ENCODE measurements around the gene TRMT1.
A peak's percentile ranks its signal among the peaks of the same experiment; 100 is the strongest.

TRMT1 gene

DNA sequence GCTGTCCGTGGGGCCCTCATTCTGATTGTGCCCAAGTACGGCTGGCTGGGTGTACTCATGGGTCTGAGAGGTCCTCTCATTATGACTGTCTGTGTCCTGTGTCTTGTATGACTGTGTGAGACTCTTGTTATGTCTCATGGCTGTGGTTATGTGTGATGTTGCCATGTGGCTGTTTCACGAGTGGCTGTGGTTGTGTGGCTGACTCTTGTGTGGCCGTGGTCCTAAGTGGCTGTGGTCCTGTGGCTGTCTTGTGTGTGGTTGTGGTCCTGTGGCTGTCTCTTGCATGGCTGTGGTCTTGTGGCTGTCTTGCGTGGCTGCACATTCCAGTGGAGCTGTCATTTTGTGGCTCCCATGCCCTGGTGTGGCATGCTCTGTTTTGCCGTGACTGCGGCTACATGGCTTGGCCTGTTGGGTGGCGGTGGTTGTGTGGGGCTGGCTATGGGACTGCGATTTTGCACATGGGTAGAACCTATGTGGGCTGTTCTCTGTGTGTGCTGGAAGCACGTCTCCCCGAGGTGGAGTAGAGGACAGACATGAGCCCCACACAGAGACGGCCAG, 16.4 kb downstream of the TRMT1 start:
- peaks cover 15 to 28% of the 10 kb centered on the region in 2 donors for H3K27me3 Mint-ChIP-seq
- H3K9me3 Mint-ChIP-seq = no peaks in the 10 kb centered on the region
- H3K36me3 Mint-ChIP-seq (ENCODE audit: insufficient read depth) = peaks cover 42% of the 10 kb centered on the region
- peak; percentile 71 to 77 (median 76) for DNase-seq
- peak; percentile 60 for ATAC-seq (replicated peaks)
- H3K27ac Mint-ChIP-seq = peak overlapping the region; percentile 95 to 97
- H3K4me3 Mint-ChIP-seq = peak overlapping the region; percentile 74 to 82
- H3K4me1 Mint-ChIP-seq (ENCODE audit: low read depth in 2 of 2) = peaks cover 40 to 44% of the 10 kb centered on the region in 2 donors

DNA sequence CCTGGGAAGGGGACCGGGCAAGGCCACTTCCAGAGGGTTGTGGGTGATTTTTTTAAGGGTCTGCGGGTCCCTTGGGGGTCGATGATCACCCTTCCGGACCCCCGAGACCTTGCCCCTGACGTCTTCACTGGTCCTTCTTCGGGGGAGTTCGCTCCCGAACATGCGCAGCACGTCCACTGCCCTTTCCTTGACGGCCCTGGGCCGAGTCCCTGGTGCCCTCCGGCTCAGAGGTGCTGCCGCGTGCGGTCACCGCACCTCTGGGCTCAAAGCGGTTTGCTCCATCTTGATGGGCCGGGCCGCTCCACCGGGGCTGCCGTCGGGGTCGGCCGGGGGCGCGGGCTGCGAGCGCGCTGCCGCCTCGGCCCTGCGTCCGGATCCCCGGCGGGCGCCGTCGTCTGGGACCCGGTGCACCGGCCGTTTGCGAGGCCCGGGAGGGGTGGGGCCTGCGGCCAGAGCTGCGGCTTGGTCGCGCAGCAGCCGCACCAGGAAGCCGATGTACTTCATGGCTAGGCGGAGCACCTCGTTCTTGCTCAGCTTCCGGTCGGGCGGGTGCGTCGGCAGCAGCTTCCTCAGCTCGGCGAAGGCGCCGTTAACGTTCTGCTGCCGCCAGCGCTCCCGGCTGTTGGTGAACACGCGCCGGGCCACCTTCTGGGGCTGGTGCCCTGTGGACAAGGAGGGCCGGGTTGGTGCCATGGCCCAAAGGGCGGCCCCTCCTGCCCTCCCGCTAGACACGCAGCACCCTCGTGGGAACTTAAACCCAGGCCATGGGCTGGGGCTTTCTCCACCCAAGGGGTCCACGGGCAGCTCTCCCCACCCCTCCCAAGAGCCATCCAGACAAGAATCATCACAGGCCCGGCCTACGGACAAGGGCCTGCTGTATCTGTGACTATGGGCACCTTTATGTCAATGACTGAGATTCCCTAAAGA, 17.2 kb downstream of the TRMT1 start:
- Mint-ChIP-seq H3K4me3 (peak overlapping the region; percentile 74 to 82), H3K4me1 (ENCODE audit: low read depth in 2 of 2) (peaks cover 38% of the 10 kb centered on the region in 2 donors), H3K27me3 (peaks cover 15 to 36% of the 10 kb centered on the region in 2 donors), H3K36me3 (ENCODE audit: insufficient read depth) (peaks cover 45% of the 10 kb centered on the region), H3K27ac (peak overlapping the region; percentile 95 to 97), H3K9me3 (no peaks in the 10 kb centered on the region)
- peak; percentile 68 for ATAC-seq (replicated peaks)
- DNase-seq = peak; percentile 72 to 76 (median 75)

DNA sequence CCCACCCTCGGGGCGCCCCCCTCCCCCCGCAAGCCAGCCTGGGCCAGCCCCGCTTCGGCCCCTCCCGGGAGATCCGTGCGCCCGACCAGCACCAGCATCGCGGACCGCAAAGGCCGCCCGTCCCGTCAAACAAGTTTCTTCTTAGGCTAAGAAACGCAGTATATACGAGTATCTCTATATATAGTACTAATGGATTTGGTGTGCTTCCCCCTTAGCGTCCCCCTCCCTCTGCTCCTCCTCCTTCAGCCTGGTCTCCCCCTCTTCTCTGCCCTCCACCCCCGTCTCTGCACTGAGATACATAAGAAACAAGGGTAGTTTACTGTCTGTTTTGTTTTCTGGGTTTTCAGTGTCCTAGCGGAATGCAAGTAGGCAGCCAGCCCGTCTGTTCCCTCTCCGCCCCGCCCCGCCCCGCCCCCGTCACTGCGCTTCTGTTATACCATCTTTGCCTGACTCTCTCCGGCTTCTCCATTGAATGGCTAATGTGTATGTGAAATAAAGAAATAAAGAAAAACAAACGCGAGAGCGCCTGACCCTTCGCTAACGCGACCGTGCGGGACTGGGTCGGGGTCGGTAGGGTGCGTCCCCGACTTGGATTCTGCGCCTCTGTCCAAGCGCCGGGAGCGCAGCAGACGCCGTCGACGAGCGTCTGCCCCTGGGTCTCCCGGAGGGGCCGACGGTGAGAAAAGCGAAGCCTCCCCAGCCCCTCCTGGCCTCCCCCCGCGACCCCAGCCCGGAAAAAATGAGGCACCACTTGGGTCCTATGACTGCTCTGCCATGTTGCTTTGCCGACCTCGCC, 18.1 kb downstream of the TRMT1 start:
- no peak for DNase-seq
- peaks cover 45% of the 10 kb centered on the region for H3K36me3 Mint-ChIP-seq (ENCODE audit: insufficient read depth)
- H3K4me1 Mint-ChIP-seq (ENCODE audit: low read depth in 2 of 2) = peaks cover 37 to 40% of the 10 kb centered on the region in 2 donors
- H3K4me3 Mint-ChIP-seq = peak overlapping the region; percentile 74 to 82
- H3K9me3 Mint-ChIP-seq = no peaks in the 10 kb centered on the region
- peak overlapping the region in 1 of 2 donors; percentile 51 for H3K27ac Mint-ChIP-seq
- ATAC-seq (replicated peaks) = no peak
- peaks cover 15 to 37% of the 10 kb centered on the region in 2 donors for H3K27me3 Mint-ChIP-seq

DNA sequence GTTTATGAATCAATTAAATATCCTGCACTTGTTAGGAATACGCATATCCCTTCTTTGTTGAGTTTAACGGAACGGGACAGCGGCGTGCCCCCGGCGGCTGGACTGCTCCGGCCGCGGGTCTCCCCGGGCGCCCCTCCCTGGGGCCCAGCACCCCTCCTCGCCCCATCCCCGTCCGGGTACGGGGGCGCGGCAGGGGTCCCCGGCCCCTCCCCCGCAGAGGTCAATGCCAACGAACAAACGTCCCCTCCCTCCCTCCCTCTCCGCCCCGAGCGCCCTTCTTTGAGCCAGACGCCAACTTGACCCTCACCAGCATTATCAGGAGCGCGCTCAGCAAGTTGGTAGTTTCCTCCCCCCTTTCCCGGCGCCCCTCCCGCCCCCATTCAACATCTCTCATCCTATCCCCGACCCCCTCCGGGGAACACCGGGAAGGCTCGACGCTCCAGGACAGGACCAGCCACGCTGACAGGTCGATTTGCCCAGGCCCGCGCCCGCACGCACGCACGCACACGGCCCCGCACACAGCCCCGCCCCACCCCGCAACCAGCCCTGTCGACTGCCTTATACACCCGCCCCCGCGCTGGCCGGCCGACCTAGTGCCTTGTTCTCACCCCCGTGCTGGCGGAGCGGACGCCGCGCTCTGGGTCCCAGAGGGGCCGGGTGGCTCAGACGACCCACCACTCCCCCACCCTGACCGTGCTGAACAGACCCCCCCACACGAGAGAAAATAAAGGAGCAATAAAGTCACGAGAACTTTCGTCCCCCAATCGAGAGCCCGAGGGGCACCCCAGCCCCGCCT, 18.9 kb downstream of the TRMT1 start:
- no peak for DNase-seq
- Mint-ChIP-seq H3K9me3 (no peaks in the 10 kb centered on the region), H3K4me1 (ENCODE audit: low read depth in 2 of 2) (peaks cover 37 to 40% of the 10 kb centered on the region in 2 donors), H3K27me3 (peaks cover 15 to 37% of the 10 kb centered on the region in 2 donors), H3K36me3 (ENCODE audit: insufficient read depth) (peaks cover 45% of the 10 kb centered on the region), H3K4me3 (peak overlapping the region; percentile 74 to 82), H3K27ac (peak overlapping the region in 1 of 2 donors; percentile 62)
- ATAC-seq (replicated peaks) = no peak

DNA sequence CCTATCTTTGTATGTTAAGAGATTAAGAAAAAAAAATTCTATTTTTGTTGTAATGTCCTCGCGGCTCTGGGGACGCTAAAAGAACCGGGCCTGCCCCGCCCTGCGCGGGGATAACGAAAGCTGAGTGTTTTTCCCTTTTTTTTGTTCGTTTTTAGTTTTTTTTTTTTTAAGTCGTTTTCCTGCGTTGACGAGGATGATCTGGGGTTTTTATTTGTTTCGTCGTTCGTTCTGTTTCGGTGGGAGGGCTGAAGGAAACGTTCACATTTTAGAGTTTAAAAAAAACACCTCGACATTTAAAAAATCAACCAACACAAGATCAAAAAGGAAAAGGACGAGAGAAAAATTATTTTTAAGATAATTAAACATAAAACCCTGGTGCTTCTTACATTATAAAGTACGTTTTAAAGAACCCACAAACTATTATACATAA, 19.5 kb downstream of the TRMT1 start:
- Mint-ChIP-seq H3K4me3 (peak overlapping the region; percentile 55 to 57), H3K27me3 (peaks cover 15 to 37% of the 10 kb centered on the region in 2 donors), H3K27ac (peak overlapping the region in 1 of 2 donors; percentile 62), H3K9me3 (no peaks in the 10 kb centered on the region), H3K36me3 (ENCODE audit: insufficient read depth) (peaks cover 43% of the 10 kb centered on the region), H3K4me1 (ENCODE audit: low read depth in 2 of 2) (peaks cover 37 to 38% of the 10 kb centered on the region in 2 donors)
- no peak for DNase-seq
- ATAC-seq (replicated peaks) = no peak

DNA sequence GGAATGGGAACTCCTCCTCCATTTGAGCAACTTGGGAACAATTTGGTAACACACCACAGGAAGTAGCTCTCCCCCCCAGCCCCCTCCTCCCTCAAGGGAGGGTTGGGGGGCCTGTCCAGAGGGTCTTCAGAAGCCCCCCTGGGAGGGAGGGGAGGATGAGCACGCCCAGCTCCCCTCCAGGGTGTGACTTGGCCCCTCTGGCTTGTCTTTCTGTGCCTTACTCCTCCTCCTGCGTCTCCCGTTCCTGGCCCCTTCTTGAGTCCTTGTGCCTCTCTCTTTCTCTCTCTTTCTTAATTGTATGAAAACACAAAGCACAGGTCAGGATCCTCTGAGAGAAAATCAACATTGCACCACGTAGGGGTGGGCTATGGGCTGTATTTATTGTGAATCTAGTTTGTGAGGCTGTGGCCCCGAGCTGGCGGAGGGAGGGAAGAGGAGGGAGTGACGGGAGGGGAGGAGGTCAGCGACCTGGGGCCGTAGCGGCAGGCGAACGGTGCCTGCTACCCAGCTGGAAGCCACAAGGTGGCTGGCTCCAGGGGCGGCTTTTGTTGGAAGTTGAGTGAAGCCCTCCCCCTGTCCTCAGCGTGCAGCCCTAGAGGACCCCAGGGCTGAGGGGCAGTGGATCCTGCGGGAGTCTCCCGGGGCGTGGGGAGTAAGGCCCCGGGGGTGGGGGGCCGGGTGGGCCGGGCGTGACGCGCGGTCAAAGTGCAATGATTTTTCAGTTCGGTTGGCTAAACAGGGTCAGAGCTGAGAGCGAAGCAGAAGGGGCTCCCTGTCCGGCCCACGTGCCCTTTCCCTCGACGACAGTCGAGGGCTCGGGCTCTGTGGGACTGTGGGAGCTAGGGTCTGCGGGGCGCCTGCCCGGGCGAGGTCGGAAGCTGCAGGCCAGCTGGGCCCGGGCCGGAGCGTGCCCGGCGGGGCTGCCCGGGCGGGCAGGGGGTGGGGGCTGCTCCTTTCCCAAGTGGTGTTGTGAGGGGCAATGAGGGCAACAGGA, 20.3 kb downstream of the TRMT1 start:
- Mint-ChIP-seq H3K4me1 (ENCODE audit: low read depth in 2 of 2) (peaks cover 29 to 33% of the 10 kb centered on the region in 2 donors), H3K36me3 (ENCODE audit: insufficient read depth) (peaks cover 36% of the 10 kb centered on the region), H3K4me3 (peak overlapping the region; percentile 55 to 68), H3K27me3 (peaks cover 15 to 37% of the 10 kb centered on the region in 2 donors), H3K9me3 (no peaks in the 10 kb centered on the region), H3K27ac (peak overlapping the region in 1 of 2 donors; percentile 62)
- DNase-seq (no peak), ATAC-seq (replicated peaks) (no peak)

DNA sequence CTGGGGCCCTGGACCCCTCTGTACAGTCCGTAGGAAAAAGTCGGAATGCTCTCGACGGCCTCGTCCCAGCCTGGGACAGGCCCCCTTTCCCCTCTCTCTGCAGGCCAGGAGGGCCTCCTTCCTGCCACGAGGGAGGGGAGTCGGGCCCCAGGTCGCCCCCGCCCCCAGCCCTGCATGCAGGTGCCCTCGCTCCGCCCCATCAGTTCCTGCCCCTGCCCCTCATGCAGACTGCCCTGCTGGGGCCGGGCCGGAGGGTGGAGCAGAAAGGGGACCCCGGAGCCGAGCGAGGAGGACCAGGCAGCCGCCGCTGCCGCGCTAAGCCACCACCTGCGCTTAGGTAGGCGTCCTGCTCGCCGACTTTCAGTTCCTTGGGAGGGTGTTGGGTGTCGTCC, 21.2 kb downstream of the TRMT1 start:
- H3K9me3 Mint-ChIP-seq = no peaks in the 10 kb centered on the region
- peaks cover 32% of the 10 kb centered on the region for H3K36me3 Mint-ChIP-seq (ENCODE audit: insufficient read depth)
- no peak for ATAC-seq (replicated peaks)
- DNase-seq = no peak
- H3K27ac Mint-ChIP-seq = no peak overlapping the region
- H3K4me1 Mint-ChIP-seq (ENCODE audit: low read depth in 2 of 2) = peaks cover 28 to 29% of the 10 kb centered on the region in 2 donors
- H3K27me3 Mint-ChIP-seq = peaks cover 15 to 37% of the 10 kb centered on the region in 2 donors
- H3K4me3 Mint-ChIP-seq = no peak overlapping the region

DNA sequence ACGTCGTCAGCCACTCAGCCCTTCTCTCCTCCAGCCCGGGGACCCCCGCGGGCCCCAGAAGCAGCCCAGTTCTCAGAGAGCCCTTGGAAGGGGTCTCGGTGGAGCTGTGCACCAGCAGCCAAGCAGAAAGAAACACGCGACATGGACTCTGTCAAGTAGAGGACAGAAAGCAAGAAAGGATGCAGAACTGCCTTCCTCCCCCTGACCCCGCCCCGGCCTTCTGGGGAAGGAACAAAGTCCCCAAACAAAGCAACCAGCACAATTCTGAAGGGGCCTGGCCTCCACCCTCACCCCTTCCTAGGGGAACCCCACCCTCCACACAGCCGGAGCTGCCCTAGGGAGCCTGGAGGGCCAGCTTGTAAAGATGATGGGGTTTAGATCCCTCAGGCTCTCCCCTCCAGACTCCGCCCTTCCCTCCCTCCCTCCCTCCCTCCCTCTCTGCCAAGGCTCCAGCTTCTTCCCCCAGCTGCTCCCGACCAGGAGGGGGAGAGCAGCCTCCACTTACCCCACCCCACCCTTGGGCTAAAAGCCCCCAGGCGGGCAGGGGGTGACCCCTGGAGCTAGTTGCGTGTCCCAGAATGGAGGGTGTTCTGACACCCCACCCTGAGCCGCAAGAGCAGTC, 21.7 kb downstream of the TRMT1 start:
- no peak overlapping the region for H3K27ac Mint-ChIP-seq
- peaks cover 22 to 24% of the 10 kb centered on the region in 2 donors for H3K4me1 Mint-ChIP-seq (ENCODE audit: low read depth in 2 of 2)
- H3K27me3 Mint-ChIP-seq = peaks cover 15 to 37% of the 10 kb centered on the region in 2 donors
- H3K9me3 Mint-ChIP-seq = no peaks in the 10 kb centered on the region
- ATAC-seq (replicated peaks) (no peak), DNase-seq (no peak)
- H3K4me3 Mint-ChIP-seq = peak overlapping the region in 1 of 2 donors; percentile 48
- peaks cover 26% of the 10 kb centered on the region for H3K36me3 Mint-ChIP-seq (ENCODE audit: insufficient read depth)

DNA sequence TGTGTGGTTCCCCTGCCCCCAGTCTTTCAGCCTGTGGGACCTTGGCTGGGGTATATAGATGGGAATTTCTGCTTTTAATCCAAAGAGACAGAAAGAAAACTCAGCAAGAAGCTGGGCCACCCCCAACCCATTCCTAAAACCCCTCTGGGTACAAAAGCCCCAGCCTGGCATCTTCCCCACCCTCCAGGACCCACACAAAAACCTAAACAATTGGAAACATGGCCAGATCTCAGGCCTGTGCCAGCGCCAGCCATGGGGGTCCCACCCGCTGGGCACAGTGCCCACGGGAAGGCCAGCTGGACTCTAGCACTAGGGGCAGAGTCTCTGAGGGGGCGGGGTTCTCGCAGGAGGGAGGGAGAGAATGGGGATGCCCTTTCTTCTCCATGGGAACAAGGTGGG, 22.4 kb downstream of the TRMT1 start:
- DNase-seq (no peak), ATAC-seq (replicated peaks) (no peak)
- Mint-ChIP-seq H3K27ac (peak overlapping the region in 1 of 2 donors; percentile 8), H3K9me3 (no peaks in the 10 kb centered on the region), H3K36me3 (ENCODE audit: insufficient read depth) (peaks cover 20% of the 10 kb centered on the region), H3K4me1 (ENCODE audit: low read depth in 2 of 2) (peaks cover 19 to 21% of the 10 kb centered on the region in 2 donors), H3K27me3 (peaks cover 15 to 37% of the 10 kb centered on the region in 2 donors), H3K4me3 (no peak overlapping the region)

DNA sequence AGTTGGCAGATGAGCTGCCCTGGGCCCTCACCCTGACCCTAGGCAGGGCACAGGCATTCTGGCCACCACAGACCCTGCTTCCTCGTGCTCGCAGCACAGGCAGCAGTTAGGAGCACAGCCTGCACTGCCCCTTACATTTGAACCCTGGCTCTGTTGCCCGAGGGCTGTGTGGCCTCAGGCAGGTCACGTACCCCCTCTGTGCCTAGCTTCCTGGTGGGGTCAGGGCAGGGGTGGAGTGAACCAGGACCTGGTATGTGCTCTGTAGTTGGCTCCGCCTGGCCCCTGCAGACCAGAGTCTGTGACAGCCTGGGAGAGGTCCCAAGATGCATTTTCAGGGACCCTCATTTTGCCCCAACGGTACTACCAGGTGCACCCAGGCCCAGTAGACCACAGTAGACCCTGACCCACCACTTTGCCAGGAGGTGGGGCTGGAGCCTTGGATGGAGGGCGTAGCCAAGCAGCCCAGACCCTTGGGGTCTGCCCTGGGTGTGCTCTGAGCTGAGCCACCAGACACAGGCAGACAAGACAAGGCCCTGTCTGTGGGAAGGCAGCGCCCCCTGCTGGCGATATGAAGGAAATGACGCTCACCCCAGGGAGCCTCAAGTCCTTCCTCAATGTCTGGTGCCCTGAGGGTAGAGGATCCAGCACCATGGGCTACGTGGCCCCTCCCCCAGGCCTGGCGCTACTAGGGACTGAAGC, 23.0 kb downstream of the TRMT1 start:
- Mint-ChIP-seq H3K4me3 (no peak overlapping the region), H3K36me3 (ENCODE audit: insufficient read depth) (peaks cover 15% of the 10 kb centered on the region), H3K4me1 (ENCODE audit: low read depth in 2 of 2) (peaks cover 15 to 19% of the 10 kb centered on the region in 2 donors), H3K27me3 (peaks cover 14 to 32% of the 10 kb centered on the region in 2 donors), H3K9me3 (no peaks in the 10 kb centered on the region), H3K27ac (peak overlapping the region in 1 of 2 donors; percentile 8)
- DNase-seq (peak; percentile 77 to 80 (median 78)), ATAC-seq (replicated peaks) (peak; percentile 84)

Measured in effector memory CD8-positive, alpha-beta T cell (primary cell).